ENCODE data around the gene LRMDA.
"Not testable (repeated sequence)": the region's sequence is repeated elsewhere in the genome, so short reads cannot be mapped to it uniquely, and the experiment has no call there.

Gene LRMDA

GRCh38 chr10:75761289-75761688, 329.9 kb downstream of the LRMDA start:
- DNase-seq, result no peak

GRCh38 chr10:75762431-75762802, 331.0 kb downstream of the LRMDA start:
- DNase-seq, result no peak

GRCh38 chr10:75763652-75764051, 332.2 kb downstream of the LRMDA start:
- no peak for DNase-seq

- DNase-seq, result no peak
Observed at GRCh38 chr10:75764974-75765788, 333.8 kb downstream of the LRMDA start.

- DNase-seq, result no peak
Observed at GRCh38 chr10:75765789-75766096, 334.3 kb downstream of the LRMDA start.

- no peak for DNase-seq
Observed at GRCh38 chr10:75766106-75766505, 334.7 kb downstream of the LRMDA start.

DNA sequence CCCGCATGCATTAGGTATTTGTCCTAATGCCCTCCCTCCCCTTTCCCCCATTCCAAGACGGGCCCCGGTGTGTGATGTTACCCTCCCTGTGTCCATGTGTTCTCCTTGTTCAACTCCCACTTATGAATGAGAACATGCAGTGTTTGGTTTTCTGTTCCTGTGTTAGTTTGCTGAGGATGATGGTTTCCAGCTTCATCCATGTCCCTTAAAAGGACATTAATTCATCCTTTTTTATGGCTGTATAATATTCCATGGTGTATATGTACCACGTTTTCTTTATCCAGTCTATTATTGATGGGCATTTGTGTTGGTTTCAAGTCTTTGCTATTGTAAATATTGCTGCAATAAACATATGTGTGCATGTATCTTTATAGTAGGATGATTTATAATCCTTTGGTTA, 335.3 kb downstream of the LRMDA start:
- not testable (repeated sequence) for DNase-seq

DNA sequence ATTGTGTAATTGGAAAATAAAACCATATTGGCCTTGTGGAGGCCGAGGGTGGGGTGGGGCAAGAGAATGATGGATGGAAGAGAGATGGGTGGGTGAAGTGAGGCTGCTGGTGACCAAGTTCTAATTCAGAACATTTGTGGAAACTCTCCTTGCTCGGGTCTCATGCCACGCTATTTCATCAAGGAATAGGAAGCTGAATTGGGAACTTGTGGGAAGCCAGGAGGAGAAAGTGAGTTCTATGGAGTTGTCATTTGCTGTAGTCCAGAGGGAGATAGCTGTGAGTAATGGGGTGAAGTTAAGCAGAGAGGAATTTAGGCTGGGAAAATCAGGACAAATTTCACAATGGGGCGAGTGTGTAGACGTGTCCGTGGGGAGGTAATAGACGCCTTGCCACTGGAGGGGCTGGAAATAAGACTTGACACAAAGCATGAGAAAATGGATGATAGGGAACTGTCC, 339.2 kb downstream of the LRMDA start:
- no peak for DNase-seq

DNA sequence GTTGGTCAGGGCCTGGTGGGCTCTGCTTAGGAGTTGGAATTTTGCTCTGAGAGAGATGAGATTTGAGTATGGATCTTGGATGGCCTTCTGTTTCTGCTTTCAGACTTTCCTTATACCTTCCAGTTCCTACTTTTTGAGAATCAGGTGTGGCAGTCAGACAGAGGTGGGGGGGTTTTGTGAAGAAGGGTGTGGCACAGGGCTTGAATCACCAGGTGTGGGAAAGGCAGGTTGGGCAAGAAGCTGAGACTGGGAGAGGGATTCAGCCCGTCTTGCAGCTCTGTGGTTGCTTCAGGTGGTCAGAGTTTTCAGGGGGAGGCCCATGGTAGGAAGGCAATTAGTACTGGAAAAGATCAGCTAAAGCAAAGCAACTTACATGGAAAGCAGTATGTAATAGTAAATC, 340.2 kb downstream of the LRMDA start:
- DNase-seq, result no peak

GRCh38 chr10:75772153-75772887, 340.9 kb downstream of the LRMDA start:
- no peak for DNase-seq

DNA sequence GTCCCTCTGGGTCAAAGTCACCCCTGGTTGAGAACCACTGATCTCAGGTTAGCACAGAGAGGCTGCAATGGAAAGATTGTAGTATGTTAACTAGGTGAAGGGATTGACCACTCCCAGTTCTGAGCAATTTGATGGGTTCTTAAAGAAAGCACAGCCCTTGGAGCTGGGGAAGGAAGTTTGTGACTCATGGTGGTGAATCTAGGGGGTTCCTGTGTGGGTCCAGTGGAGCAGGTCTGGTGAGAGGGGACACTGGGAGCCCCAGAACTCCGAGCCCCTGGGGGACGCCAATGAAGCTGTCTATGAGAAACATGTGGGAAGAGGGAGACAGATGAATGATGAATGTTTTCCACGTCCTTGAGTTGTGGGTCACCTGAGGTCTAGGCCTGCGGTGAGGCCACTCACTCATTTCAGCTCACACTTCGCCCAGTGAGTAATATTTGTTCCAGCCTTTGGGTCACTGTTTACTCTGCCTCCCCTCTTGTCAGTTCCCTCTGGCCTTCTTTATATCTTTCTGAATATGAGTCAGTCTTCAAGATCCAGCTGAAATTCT, 341.9 kb downstream of the LRMDA start:
- DNase-seq, result no peak

- DNase-seq, result no peak
Observed at GRCh38 chr10:75773813-75774782, 342.7 kb downstream of the LRMDA start.

DNA sequence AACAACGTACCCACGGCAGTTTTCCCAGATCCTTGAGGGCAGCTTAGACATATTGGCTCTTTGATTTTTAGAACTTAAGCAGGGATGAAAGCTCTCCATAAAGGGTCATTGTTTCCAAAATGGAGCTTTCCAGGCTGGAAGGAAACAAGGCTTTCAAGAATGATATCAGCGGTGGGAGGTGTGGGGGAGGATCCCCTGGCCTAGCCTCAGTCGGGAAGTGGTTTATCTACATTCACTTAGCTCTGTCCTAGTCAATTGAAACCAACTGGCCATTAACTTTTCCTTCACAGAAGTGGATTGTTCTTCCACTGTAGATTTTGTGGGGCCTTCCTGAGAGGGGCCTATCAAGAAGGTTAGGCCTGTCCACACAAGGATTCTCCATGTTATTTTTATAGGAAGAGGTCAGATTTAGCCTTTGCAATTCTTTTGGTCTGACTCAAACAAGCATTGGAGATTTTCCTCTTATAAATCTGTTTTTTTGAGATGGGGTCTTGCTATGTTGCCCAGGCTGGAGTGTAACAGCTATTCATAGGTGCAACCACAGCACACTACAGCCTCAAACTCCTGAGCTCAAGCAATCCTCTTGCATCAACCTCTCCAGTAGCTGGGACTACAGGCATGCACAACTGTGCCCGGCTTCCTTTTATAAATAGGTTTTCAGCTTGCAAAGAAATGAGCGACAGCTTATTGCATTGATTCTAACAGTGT, 343.5 kb downstream of the LRMDA start:
- DNase-seq, result no peak

GRCh38 chr10:75776738-75777504, 345.5 kb downstream of the LRMDA start:
- no peak for DNase-seq

DNA sequence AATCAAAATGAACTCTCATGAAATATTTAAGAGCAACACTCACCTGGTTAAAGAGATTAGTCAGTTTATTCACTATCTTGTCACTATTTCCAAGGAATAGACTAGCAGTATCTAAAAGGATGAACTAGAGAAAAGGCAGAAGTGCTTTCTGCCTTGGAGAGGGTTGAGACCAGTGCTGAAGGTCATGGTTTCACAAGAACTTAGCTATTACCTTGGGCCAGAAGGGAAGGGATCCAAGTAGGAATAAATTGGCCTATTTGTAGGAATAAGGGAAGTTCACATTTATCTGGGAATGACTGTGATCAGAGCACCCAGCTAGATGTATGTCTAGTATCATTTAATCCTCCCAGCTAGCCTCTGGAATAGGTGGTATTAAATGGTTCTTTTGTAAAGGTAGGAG, 347.2 kb downstream of the LRMDA start:
- no peak for DNase-seq

DNA sequence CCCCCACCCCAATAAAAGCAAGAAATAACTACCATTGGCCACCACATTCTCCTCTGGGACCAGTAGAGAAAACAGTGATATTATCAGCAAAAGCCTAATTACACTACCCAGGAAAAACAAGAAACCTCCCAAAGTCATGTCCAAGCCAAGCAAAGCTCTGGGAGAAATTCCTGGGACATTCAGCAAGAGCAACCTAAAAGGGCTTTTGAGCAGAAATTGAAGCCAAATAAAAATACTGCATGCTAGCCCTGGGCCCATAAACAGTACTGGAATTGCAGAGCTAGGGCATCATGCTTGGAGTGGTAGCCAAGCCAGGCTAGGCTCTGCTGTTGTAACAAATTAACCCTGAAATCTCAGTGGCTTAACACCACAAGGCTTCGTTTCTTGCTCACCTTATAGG, 347.9 kb downstream of the LRMDA start:
- no peak for DNase-seq

- DNase-seq, result no peak
Observed at GRCh38 chr10:75782463-75783248, 351.2 kb downstream of the LRMDA start.

DNA sequence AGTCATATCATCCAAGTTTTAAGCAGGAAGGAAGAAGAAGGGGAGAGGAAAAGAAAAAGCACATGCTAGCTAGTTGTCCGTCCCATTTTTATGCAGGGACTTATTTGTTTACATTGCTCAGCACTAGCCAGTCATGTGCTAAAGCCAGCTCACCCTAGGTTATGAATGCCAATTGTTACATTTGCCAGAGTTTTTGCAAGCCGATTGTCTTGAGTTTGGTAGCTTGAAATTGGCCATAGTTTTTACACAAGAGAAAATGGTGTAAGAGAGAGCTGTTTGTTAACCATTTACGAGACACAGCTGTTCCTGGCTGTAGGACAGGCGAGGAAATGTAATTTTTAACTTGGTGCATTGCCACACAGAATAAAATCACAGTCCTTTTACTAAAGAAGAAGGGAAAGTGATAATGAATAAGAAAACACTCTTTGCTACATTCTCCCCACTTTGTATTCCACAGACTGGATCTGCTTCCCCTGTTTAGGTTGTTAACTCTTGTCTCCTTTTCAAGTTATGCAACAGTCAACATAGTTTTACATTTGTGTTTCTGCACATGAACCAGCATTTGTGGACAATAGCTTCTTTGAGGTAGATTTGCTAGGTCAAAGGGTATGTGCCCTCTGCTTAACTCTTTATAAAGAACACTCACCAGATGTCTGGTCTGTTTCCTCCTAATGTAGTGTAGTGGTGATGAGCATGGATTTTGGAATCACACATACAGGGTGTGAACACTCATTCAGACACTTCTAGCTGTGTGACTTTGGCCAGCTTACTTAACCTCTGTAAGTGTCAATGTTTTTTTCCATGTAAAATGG, 357.2 kb downstream of the LRMDA start:
- no peak for DNase-seq

DNA sequence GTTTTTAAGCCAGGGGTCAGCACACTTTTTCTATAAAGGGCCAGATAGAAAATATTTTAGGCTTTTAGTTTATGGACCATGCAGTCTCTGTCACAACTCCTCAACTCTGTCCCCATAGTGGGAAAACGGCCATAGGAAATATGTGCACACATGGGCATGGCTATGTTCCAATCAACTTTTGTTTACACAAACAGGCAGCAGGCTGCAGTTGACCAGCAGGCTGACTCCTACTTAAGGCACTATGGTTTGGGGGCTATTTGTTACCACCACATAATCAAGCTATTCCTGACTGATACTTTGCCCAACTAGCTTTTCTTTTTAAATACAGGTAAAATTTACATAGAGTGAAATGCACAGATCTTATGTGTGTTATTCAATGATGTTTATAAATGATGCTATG, 362.4 kb downstream of the LRMDA start:
- DNase-seq, result no peak

- DNase-seq, result no peak
Observed at GRCh38 chr10:75801121-75801520, 369.7 kb downstream of the LRMDA start.
